Panc1 (cell line): ENCODE measurements around the gene PRRC1. TPM values are rescaled to one million over a fixed set of nuclear protein-coding genes. Genes with fewer than 3 reads are reported as not detected.
"Not testable (repeated sequence)": the region's sequence is repeated elsewhere in the genome, so short reads cannot be mapped to it uniquely, and the experiment has no call there.

Source experiments
- ATAC-seq: fragments of 200-7000 bp; cut with Tn5 transposase; 2 replicates; pipeline ENCODE4 v1.9.1; 2020; ENCODE audit warnings: mild to moderate bottlenecking, moderate library complexity
- BruUV-seq: library from RNA; stranded (reverse); fragments of 400-500 nt; replicated peaks from 2 replicates; lab custom pipeline; 2021; lab: Mats Ljungman, UMichigan
- CTCF ChIA-PET: fragments of 300-600 bp; sonication (Branson Sonifier 250); formaldehyde crosslinking; loops from one replicate; lab custom pipeline; 2022; ENCODE audit warnings: antibody characterized with exemption; lab: Charles Lee
- POLR2A ChIA-PET: fragments of 300-600 bp; sonication (Branson Sonifier 250); formaldehyde crosslinking; loops from one replicate; lab custom pipeline; 2022; ENCODE audit warnings: antibody characterized with exemption; lab: Charles Lee
- DNase-seq: peaks from one replicate; pipeline ENCODE4 v3.0.0-alpha.2; 2010; ENCODE audit warnings: low read depth, low spot score
- H3K27ac ChIP-seq: 2 replicates; pipeline ENCODE4 v1.5.1; 2011; ENCODE audit warnings: mild to moderate bottlenecking, low read length, inconsistent platforms
- H3K27me3 ChIP-seq: fragments of 200-500 bp; sonication (Bioruptor generic); 2 replicates; pipeline ENCODE4 v1.6.0; 2014; ENCODE audit warnings: low read length, inconsistent platforms; ENCODE audit not compliant: control insufficient read depth, insufficient read depth
- H3K36me3 ChIP-seq: fragments of 200-500 bp; sonication (Bioruptor generic); 2 replicates; pipeline ENCODE4 v1.5.1; 2014; ENCODE audit warnings: inconsistent platforms, mild to moderate bottlenecking, low read length, moderate library complexity; ENCODE audit not compliant: control insufficient read depth, insufficient read depth
- H3K4me1 ChIP-seq: 2 replicates; pipeline ENCODE4 v1.5.1; 2011; ENCODE audit warnings: inconsistent platforms, mild to moderate bottlenecking, low read length, moderate library complexity; ENCODE audit not compliant: control insufficient read depth, insufficient read depth
- H3K4me3 ChIP-seq, 2 experiments: 2 replicates each; pipeline ENCODE4 v1.5.1; 2011 to 2012; ENCODE audit warnings: low read depth in 2 of 2, low read length in 2 of 2, mild to moderate bottlenecking in 2 of 2, inconsistent platforms in 1 of 2, moderate library complexity in 1 of 2
- H3K9me3 ChIP-seq: fragments of 200-500 bp; sonication (Bioruptor generic); 2 replicates; pipeline ENCODE4 v1.5.1; 2014; ENCODE audit warnings: low read depth, mild to moderate bottlenecking, inconsistent platforms, low read length, moderate library complexity; ENCODE audit not compliant: control insufficient read depth, insufficient read depth
- CTCF ChIP-seq: fragments of 450-650 bp; IDR thresholded peaks from 2 replicates; pipeline ENCODE4 v1.5.1; 2017; ENCODE audit warnings: mild to moderate bottlenecking
- POLR2AphosphoS5 ChIP-seq: IDR thresholded peaks from 2 replicates; pipeline ENCODE4 v1.6.1; 2012; ENCODE audit warnings: mild to moderate bottlenecking, low read depth, low read length, moderate library complexity
- REST ChIP-seq, 2 experiments: IDR thresholded peaks; 2 replicates each; pipeline ENCODE4 v1.6.1; 2011 to 2012; ENCODE audit warnings: low read depth in 2 of 2, control low read depth in 1 of 2, low read length in 1 of 2, mild to moderate bottlenecking in 1 of 2, moderate library complexity in 1 of 2; ENCODE audit not compliant: insufficient read depth in 1 of 2
- SIN3A ChIP-seq: IDR thresholded peaks from 2 replicates; pipeline ENCODE4 v1.6.1; 2012; ENCODE audit warnings: low read depth, mild to moderate bottlenecking, low read length, moderate library complexity, borderline replicate concordance; ENCODE audit not compliant: insufficient read depth
- TCF7L2 ChIP-seq: IDR thresholded peaks from 2 replicates; pipeline ENCODE4 v1.6.1; 2011; ENCODE audit warnings: mild to moderate bottlenecking, low read depth, low read length, inconsistent platforms
- in situ Hi-C: cut with HindIII; loops from 2 replicates; pipeline ENCODE4 v1.10.0; 2016; ENCODE audit warnings: low sequenced_read_pairs, low pct_unique_long_range_greater_than_20kb
- intact Hi-C: fragments of 100-400 bp; cut with micrococcal nuclease; formaldehyde crosslinking; loops from one replicate; pipeline ENCODE4 v1.10.0; 2022; ENCODE audit not compliant: unreplicated experiment
- total RNA-seq: library from RNA; stranded (reverse); gene quantifications from one replicate; pipeline ENCODE4 v1.2.1, GENCODE V29; 2021; ENCODE audit not compliant: unreplicated experiment

The PRRC1 gene
- total RNA-seq, 1 experiment from 2014 or later = 48.7 TPM

- ChIA-PET CTCF (no interaction called here), POLR2A (no interaction called here)
- DNase-seq (no peak), ATAC-seq (no peak)
- Histone ChIP-seq H3K4me1 (no peaks in the 10 kb centered on the region), H3K27ac (no peak overlapping the region), H3K36me3 (peaks cover 36% of the 10 kb centered on the region), H3K27me3 (no peaks in the 10 kb centered on the region), H3K4me3 (no peak overlapping the region), H3K9me3 (no peaks in the 10 kb centered on the region)
- no peak for TF ChIP-seq REST (IDR thresholded peaks at IDR 0.05; ENCODE audit: insufficient read depth in 1 of 2, low read depth in 2 of 2, low read length in 1 of 2)
- no peak for TF ChIP-seq CTCF
- TF ChIP-seq TCF7L2 = no peak
- TF ChIP-seq SIN3A = no peak
- TF ChIP-seq POLR2AphosphoS5 = no peak
- intact Hi-C loops = no loop called here
- no TSS peak for BruUV-seq
- in situ Hi-C loops = no loop called here
Observed at GRCh38 chr5:127529904-127530682, 12.7 kb downstream of the PRRC1 start.

GRCh38 chr5:127536687-127537086, 19.2 kb downstream of the PRRC1 start:
- BruUV-seq = no TSS peak
- intact Hi-C loops (no loop called here), in situ Hi-C loops (no loop called here)
- ChIA-PET CTCF (interaction anchor here (0.9 kb wide), 1 partner anchor 27 kb away, joined by 3 read pairs; no protein-coding TSS in a partner anchor), POLR2A (no interaction called here)
- Histone ChIP-seq H3K4me3 (no peak overlapping the region), H3K36me3 (peaks cover 54% of the 10 kb centered on the region), H3K27ac (no peak overlapping the region), H3K27me3 (no peaks in the 10 kb centered on the region), H3K9me3 (peaks cover 3% of the 10 kb centered on the region; the same call in 1 of the 2 replicates), H3K4me1 (no peaks in the 10 kb centered on the region)
- ATAC-seq (no peak), DNase-seq (no peak)
- no peak for TF ChIP-seq TCF7L2
- peak; percentile 39; the same call in 1 of the 2 replicates for TF ChIP-seq CTCF

- CTCF ChIA-PET, H3K4me1 ChIP-seq, BruUV-seq, H3K9me3 ChIP-seq, ATAC-seq, H3K27ac ChIP-seq, in situ Hi-C loops, DNase-seq, POLR2A ChIA-PET, H3K4me3 ChIP-seq, H3K27me3 ChIP-seq, intact Hi-C loops: not testable (repeated sequence)
- H3K36me3 ChIP-seq = peaks cover 35% of the 10 kb centered on the region
Observed at GRCh38 chr5:127540553-127540952, 23.1 kb downstream of the PRRC1 start.

GRCh38 chr5:127545249-127545648, 27.8 kb downstream of the PRRC1 start:
- ATAC-seq, H3K27me3 ChIP-seq, CTCF ChIA-PET, H3K4me1 ChIP-seq, intact Hi-C loops, in situ Hi-C loops, POLR2A ChIA-PET, DNase-seq, H3K36me3 ChIP-seq, H3K4me3 ChIP-seq, H3K9me3 ChIP-seq, H3K27ac ChIP-seq, BruUV-seq: not testable (repeated sequence)
